Skin epidermis (tissue), 12 donors: ENCODE results near the gene RANGAP1.

Experiments used
- H3K27ac ChIP-seq, 21 experiments: fragments of 200-600 bp; sonication (generic) in 11 of 21; one replicate each; pipeline ENCODE4 v1.5.0; 2020; ENCODE audit warnings: mild to moderate bottlenecking in 3 of 21, inconsistent platforms in 2 of 21, moderate library complexity in 2 of 21
- H3K4me3 ChIP-seq, 7 experiments: fragments of 200-600 bp; sonication (generic) in 2 of 7; one replicate each; pipeline ENCODE4 v1.5.0; 2020; ENCODE audit warnings: inconsistent platforms in 2 of 7, mild to moderate bottlenecking in 2 of 7, moderate library complexity in 1 of 7

Gene RANGAP1

DNA sequence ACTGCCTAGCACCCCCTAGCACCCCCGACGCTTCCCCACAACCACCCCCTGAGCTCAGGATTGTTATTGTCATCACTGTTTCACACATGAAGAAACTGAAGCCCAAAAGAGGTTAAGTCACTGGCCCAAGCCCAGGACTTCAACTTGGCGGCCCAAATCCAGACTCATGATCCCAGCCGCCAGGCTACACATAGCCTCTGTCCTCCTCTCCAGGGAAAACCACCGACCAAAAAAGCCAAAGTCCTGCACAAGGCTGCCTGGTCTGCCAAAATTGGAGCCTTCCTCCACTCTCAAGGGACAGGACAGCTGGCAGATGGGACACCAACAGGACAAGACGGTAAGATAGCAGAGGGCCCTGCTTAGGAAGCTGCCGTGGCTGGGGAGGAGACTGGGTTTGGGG lies 70.1 kb downstream of the RANGAP1 start:
- Histone ChIP-seq H3K27ac (peak overlapping the region in 4 of 21 experiments; percentile 19 to 78 (median 52)), H3K4me3 (no peak overlapping the region)

- Histone ChIP-seq H3K27ac (peak overlapping the region in 1 of 21 experiments; percentile 37), H3K4me3 (no peak overlapping the region)
Observed at GRCh38 chr22:41215409-41215808, 70.6 kb downstream of the RANGAP1 start.

- H3K27ac ChIP-seq: no peak overlapping the region
- H3K4me3 ChIP-seq: no peak overlapping the region
Observed at GRCh38 chr22:41206719-41207118, 79.3 kb downstream of the RANGAP1 start.

GRCh38 chr22:41204992-41205900 lies 80.7 kb downstream of the RANGAP1 start, which contains the start of gene L3MBTL2:
TSS of gene L3MBTL2 (plus strand) at chr22:41205312. CDS start at chr22:41205363, 51 bp downstream.
- peak within 1 kb of the TSS; percentile 55 to 96 (median 83) for H3K4me3 ChIP-seq
- H3K27ac ChIP-seq: peak within 1 kb of the TSS; percentile 35 to 91 (median 81)

GRCh38 chr22:41204066-41204465 lies 81.9 kb downstream of the RANGAP1 start:
- H3K4me3 ChIP-seq: no peak overlapping the region

DNA sequence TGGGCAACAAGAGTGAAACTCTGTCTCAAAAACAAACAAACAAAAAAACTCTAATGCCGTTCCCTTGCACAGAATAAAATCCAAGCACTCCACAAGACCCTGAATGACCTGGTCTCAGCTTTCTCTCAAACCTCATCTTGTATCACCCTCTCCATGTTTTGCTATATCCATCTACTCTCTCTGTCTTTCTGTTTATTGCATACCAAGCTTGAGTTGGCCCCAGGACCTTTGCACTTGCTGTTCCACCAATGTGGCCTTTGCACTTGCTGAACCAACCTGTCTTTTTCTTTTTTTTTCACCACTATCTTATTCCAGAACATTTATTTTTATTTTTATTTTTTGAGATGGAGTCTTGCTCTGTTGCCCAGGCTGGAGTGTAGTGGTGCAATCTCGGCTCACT lies 82.9 kb downstream of the RANGAP1 start:
- H3K27ac ChIP-seq: no peak overlapping the region
- no peak overlapping the region for H3K4me3 ChIP-seq

More at GRCh38 chr22:41204066-41204465, 81.9 kb downstream of the RANGAP1 start:
- H3K27ac ChIP-seq: no peak overlapping the region

- Histone ChIP-seq H3K27ac (no peak overlapping the region), H3K4me3 (no peak overlapping the region)
Observed at GRCh38 chr22:41201141-41201540, 84.8 kb downstream of the RANGAP1 start.

GRCh38 chr22:41198027-41198580 lies 87.9 kb downstream of the RANGAP1 start:
- H3K27ac ChIP-seq: peak overlapping the region in 1 of 21 experiments; percentile 38
- peak overlapping the region; percentile 49 to 81 (median 65) for H3K4me3 ChIP-seq

DNA sequence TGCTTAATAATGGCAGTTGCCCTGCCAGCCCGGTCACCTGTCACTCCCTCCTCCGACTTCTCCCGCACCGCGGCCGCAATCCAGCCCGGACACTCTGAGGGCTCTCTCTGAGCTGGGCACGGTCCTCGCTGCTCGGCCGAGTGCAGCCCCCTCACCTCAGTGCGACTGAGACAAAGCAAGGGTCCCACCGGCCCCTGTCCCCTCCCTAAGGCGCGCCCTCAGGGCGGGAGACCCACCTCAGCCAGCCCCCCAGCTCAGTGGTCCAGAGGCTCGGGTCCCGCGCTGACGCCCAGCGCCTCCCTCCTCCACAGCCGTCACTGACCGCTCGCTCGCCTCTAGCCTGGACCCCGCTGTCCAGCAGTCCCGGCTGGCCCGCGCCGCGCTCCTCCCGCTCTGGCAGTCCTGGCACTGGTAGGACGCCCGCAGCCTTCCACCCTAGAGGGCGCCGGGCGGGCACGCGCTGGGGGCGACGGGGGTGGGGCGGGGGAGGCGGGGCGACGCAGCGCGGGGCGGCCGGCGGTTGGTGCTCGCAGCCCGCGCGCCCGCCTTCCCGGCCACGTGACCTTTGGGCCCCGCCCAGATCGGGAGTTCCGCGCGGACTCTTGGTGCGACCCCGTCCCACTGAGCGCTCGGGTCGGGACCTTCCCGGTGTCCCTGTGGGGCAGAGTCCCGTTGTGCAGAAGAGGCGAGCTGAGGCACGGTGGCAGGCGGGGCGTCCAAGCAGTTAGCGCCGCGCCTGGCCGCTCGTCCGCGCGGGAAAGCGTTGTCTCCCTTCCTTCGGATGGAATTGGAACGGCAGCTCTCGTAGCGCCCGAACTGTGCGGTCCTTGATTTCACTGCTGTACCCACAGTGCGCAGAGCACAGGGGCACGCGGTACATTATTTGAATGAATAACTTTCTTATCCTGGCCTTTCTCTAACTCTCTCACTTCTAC lies 88.7 kb downstream of the RANGAP1 start:
- Histone ChIP-seq H3K27ac (peak overlapping the region in 8 of 21 experiments; percentile 14 to 64 (median 46)), H3K4me3 (peak overlapping the region; percentile 49 to 81 (median 65))
